ENCODE data around the gene LRTM2. TPM values are rescaled to one million over a fixed set of nuclear protein-coding genes. Genes with fewer than 3 reads are reported as not detected.

Gene LRTM2
- total RNA-seq, 1 experiment from 2014 or later: 0.07 TPM

DNA sequence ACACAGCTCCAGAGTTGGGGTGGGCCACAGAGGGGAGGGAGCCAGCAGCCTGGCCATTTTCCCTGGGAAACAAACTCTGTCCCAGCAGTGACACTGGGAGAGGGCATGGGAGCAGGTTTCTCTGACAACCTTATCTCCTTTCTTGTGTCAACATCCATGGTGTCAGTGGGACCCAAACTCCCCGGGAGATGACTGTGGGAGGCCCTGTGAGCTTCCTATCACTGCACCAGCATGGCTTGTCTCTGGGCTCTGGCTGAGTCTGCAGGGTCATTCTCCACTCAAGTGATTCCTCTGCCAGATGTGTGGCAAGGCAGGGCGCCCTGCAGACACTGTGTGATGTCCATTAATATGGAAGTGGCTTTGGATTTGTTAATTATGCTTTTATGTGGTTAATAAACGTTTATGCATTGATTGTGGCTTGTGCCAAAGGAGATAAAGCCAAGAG is 10.1 kb downstream of the LRTM2 start (continued):
- TF ChIP-seq, protein P1, sequence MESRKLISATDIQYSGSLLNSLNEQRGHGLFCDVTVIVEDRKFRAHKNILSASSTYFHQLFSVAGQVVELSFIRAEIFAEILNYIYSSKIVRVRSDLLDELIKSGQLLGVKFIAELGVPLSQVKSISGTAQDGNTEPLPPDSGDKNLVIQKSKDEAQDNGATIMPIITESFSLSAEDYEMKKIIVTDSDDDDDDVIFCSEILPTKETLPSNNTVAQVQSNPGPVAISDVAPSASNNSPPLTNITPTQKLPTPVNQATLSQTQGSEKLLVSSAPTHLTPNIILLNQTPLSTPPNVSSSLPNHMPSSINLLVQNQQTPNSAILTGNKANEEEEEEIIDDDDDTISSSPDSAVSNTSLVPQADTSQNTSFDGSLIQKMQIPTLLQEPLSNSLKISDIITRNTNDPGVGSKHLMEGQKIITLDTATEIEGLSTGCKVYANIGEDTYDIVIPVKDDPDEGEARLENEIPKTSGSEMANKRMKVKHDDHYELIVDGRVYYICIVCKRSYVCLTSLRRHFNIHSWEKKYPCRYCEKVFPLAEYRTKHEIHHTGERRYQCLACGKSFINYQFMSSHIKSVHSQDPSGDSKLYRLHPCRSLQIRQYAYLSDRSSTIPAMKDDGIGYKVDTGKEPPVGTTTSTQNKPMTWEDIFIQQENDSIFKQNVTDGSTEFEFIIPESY (IDR thresholded peaks at IDR 0.05; ENCODE audit: extremely low read depth, insufficient replicate concordance, low read length): no peak

DNA sequence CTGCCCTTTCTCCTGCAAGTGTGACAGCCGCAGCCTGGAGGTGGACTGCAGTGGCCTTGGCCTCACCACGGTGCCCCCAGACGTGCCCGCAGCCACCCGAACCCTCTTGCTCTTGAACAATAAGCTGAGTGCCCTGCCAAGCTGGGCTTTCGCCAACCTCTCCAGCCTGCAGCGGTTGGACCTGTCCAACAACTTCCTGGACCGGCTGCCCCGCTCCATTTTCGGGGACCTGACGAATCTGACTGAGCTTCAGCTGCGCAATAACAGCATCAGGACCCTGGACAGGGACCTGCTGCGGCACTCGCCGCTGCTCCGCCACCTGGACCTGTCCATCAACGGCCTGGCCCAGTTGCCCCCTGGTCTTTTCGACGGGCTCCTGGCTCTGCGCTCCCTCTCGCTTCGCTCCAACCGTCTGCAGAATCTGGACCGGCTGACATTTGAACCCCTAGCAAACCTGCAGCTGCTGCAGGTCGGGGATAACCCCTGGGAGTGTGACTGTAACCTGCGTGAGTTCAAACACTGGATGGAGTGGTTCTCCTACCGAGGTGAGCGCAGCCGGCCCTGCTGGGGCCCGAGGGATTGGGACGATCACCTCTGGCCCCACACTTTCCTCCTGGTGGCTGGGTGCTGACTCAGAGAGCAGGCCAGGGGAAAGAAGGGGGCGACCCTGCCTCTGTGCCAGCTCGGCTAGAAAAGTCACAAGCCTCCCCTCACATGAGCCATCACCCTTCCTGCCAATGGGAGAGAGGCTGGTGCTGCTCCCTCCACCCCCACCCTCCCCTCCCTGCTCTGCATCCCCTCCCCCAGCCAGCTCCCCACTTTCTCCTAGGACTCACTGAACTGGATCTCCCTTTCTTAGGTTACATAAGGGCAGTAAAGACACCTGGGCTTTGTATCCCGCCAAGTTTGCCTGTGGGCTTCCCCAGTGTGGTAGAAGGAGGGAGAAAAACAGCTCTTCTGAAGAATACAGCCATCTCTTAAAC is 10.9 kb downstream of the LRTM2 start:
- Histone ChIP-seq H3K4me2 (ENCODE audit: low read length) (no peak overlapping the region), H3K9me2 (ENCODE audit: insufficient read depth) (no peaks in the 10 kb centered on the region), H4K20me1 (ENCODE audit: insufficient read depth) (no peaks in the 10 kb centered on the region; the same call in 1 of the 2 replicates), H3K4me3 (replicated peaks in 1 of 2; ENCODE audit: low read depth in 1 of 2, low read length in 2 of 2) (no peak overlapping the region), H3K27me3 (ENCODE audit: insufficient read depth, low read length) (peaks cover 13% of the 10 kb centered on the region), H3K9me3 (ENCODE audit: control insufficient read depth in 1 of 2, insufficient read depth in 1 of 2, low read depth in 1 of 2, low read length in 2 of 2) (no peaks in the 10 kb centered on the region), H2AFZ (ENCODE audit: low read depth, low read length, poor library complexity, severe bottlenecking) (no peak overlapping the region), H3K9ac (ENCODE audit: low read length) (no peak overlapping the region), H3K36me3 (ENCODE audit: control insufficient read depth in 1 of 2, insufficient read depth in 2 of 2, low read length in 2 of 2) (no peaks in the 10 kb centered on the region), H3K4me1 (ENCODE audit: control insufficient read depth in 1 of 2, insufficient read depth in 2 of 2, low read length in 2 of 2) (no peaks in the 10 kb centered on the region), H3K79me2 (ENCODE audit: insufficient read depth, low read length) (no peaks in the 10 kb centered on the region), H3K27ac (ENCODE audit: low read depth, low read length) (no peak overlapping the region)
- DNase-seq (ENCODE audit: low read depth, low spot score) (no peak), ATAC-seq (no peak)
- POLR2A ChIA-PET: no interaction called here
- BruUV-seq (replicated peaks): no TSS peak
- intact Hi-C loops (cut with micrococcal nuclease): no loop called here
- TF ChIP-seq RAD21 (IDR thresholded peaks at IDR 0.05; ENCODE audit: low read depth): no peak
- TF ChIP-seq, protein P2, sequence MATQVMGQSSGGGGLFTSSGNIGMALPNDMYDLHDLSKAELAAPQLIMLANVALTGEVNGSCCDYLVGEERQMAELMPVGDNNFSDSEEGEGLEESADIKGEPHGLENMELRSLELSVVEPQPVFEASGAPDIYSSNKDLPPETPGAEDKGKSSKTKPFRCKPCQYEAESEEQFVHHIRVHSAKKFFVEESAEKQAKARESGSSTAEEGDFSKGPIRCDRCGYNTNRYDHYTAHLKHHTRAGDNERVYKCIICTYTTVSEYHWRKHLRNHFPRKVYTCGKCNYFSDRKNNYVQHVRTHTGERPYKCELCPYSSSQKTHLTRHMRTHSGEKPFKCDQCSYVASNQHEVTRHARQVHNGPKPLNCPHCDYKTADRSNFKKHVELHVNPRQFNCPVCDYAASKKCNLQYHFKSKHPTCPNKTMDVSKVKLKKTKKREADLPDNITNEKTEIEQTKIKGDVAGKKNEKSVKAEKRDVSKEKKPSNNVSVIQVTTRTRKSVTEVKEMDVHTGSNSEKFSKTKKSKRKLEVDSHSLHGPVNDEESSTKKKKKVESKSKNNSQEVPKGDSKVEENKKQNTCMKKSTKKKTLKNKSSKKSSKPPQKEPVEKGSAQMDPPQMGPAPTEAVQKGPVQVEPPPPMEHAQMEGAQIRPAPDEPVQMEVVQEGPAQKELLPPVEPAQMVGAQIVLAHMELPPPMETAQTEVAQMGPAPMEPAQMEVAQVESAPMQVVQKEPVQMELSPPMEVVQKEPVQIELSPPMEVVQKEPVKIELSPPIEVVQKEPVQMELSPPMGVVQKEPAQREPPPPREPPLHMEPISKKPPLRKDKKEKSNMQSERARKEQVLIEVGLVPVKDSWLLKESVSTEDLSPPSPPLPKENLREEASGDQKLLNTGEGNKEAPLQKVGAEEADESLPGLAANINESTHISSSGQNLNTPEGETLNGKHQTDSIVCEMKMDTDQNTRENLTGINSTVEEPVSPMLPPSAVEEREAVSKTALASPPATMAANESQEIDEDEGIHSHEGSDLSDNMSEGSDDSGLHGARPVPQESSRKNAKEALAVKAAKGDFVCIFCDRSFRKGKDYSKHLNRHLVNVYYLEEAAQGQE (IDR thresholded peaks at IDR 0.05; ENCODE audit: low read depth): peak; percentile 71
- CTCF ChIA-PET: no interaction called here
- RAD21 ChIA-PET (ENCODE audit: low non-redundant PET in 1 of 2, low total read pairs in 2 of 2, uncharacterized antibody in 2 of 2, unreplicated experiment in 2 of 2): no interaction called here
